Esophagus (tissue), 2 donors: Measurements from ENCODE around the gene SAPCD1. TPM values are rescaled to one million over a fixed set of nuclear protein-coding genes. Genes with fewer than 3 reads are reported as not detected.

Source experiments
- H3K27ac ChIP-seq, 2 donors: one replicate each; pipeline ENCODE4 v1.5.1; 2013; ENCODE audit warnings: low read depth in 2 of 2, mild to moderate bottlenecking in 2 of 2, inconsistent platforms in 1 of 2, low read length in 1 of 2, moderate library complexity in 1 of 2
- H3K27me3 ChIP-seq, 2 donors: one replicate each; pipeline ENCODE4 v1.6.1; 2013; ENCODE audit warnings: low read length in 2 of 2, control low read depth in 1 of 2, mild to moderate bottlenecking in 1 of 2; ENCODE audit not compliant: insufficient read depth in 2 of 2, control insufficient read depth in 1 of 2
- H3K36me3 ChIP-seq, 2 donors: one replicate each; pipeline ENCODE4 v1.6.1; 2013; ENCODE audit warnings: low read length in 1 of 2; ENCODE audit not compliant: control insufficient read depth in 2 of 2, insufficient read depth in 2 of 2
- H3K4me1 ChIP-seq, 2 donors: one replicate each; pipeline ENCODE4 v1.6.1; 2013; ENCODE audit warnings: low read length in 1 of 2; ENCODE audit not compliant: control insufficient read depth in 2 of 2, insufficient read depth in 2 of 2
- H3K4me3 ChIP-seq, 2 donors: one replicate each; pipeline ENCODE4 v1.5.1; 2013; ENCODE audit warnings: low read length in 2 of 2, mild to moderate bottlenecking in 2 of 2, low read depth in 1 of 2, moderate library complexity in 1 of 2
- H3K9me3 ChIP-seq, 2 donors: one replicate each; pipeline ENCODE4 v1.6.1; 2013; ENCODE audit warnings: mild to moderate bottlenecking in 2 of 2, low read depth in 1 of 2, low read length in 1 of 2, moderate library complexity in 1 of 2; ENCODE audit not compliant: control insufficient read depth in 2 of 2, insufficient read depth in 1 of 2
- WGBS, 2 donors: extraction: QIAGEN DNeasy Blood & Tissue Kit; methylation state at CpG; one replicate each; pipeline ENCODE4 v1.1.7; 2013; 5-methylcytosine and 5-hydroxymethylcytosine counted together
- polyA plus RNA-seq, 2 donors: library from polyadenylated mRNA; stranded (reverse); fragments of 200-250 nt; gene quantifications; one replicate each; pipeline ENCODE4 v1.2.3, GENCODE V29; 2013
- donor health status: healthy with polysubstance abuse.
- donor health status: Bipolar disorder and iron deficiency.

Gene SAPCD1
- polyA plus RNA-seq, 2 donors: 2.3 to 7.6 TPM

- no peak overlapping the region for H3K27ac ChIP-seq
- WGBS, 2 donors: 79 to 82% methylated on average over 32 of the region's 32 CpGs
Measured at GRCh38 chr6:31775633-31776484, 13.4 kb downstream of the SAPCD1 start.

DNA sequence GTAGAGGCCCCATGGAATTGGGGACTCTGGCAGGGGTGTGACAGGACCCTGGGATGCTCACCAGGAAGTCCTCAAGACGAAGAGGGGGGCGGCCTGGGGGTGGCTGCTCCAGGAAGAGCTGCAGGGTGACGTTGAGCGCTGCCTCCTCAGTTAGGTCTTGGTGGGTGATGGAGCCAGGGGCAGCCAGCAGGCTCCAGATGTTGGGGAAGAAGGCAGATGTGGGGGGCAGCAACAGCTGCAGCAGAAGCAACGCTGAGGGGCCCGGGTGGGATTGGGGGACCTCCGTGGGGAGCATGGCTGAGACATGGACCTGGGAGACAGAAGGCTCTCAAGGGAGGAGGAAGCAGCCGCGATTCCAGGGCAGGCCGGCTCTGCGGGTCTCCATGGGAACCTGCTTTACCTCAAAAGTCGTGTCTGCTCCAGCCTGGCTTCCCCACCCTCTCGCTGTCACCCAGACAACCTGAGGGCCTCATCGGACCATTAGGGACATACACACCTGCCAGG lies 14.1 kb downstream of the SAPCD1 start:
- Histone ChIP-seq H3K4me3 (no peak overlapping the region), H3K27ac (peak overlapping the region in 1 of 2 donors; percentile 76)

More at GRCh38 chr6:31775633-31776484, 13.4 kb downstream of the SAPCD1 start:
- Histone ChIP-seq H3K36me3 (peaks cover 7 to 25% of the 10 kb centered on the region in 2 donors), H3K9me3 (no peaks in the 10 kb centered on the region), H3K4me3 (no peak overlapping the region), H3K4me1 (peaks cover 6 to 9% of the 10 kb centered on the region in 2 donors), H3K27me3 (no peaks in the 10 kb centered on the region)

GRCh38 chr6:31776989-31777666 lies 14.7 kb downstream of the SAPCD1 start, which contains the start of gene VWA7:
Gene VWA7, minus strand, starts transcription at chr6:31777328. Its CDS starts 549 bp downstream, at chr6:31776779.
- Histone ChIP-seq H3K36me3 (peaks cover 8 to 38% of the 10 kb centered on the region in 2 donors), H3K4me1 (peaks cover 6 to 9% of the 10 kb centered on the region in 2 donors), H3K27ac (peak within 1 kb of the TSS in 1 of 2 donors; percentile 76), H3K9me3 (no peaks in the 10 kb centered on the region), H3K4me3 (no peak within 1 kb of the TSS), H3K27me3 (no peaks in the 10 kb centered on the region)
- WGBS, 2 donors: 12 to 13% methylated on average over 15 of the region's 15 CpGs

More for the DNA sequence above, 14.1 kb downstream of the SAPCD1 start:
- H3K9me3 ChIP-seq: no peaks in the 10 kb centered on the region
- 27 to 34% methylated on average over 13 to 14 of the region's 14 CpGs for WGBS, 2 donors
- H3K4me1 ChIP-seq: peaks cover 6 to 9% of the 10 kb centered on the region in 2 donors
- H3K36me3 ChIP-seq: peaks cover 8 to 32% of the 10 kb centered on the region in 2 donors
- H3K27me3 ChIP-seq: no peaks in the 10 kb centered on the region

DNA sequence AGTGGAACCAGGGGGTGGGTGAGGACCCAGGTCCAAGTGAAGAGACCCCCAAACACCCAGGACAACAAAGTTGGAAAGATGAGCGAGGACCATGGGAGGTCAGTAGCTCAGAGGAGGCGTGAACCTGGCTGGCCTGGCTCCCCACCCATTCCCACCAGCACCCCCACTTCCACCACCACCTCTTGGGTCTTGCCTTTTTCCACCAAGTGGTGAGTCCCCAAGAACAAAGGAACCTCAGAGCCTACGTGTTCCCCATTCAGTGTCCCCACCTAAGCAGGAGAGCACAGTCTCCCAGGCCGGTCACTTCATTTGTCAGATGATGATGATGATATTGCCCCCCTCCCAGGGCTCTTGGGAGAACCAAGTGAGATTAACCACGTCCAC lies 15.2 kb downstream of the SAPCD1 start:
- no peak overlapping the region for H3K4me3 ChIP-seq
- WGBS, 2 donors: 85 to 92% methylated on average over 5 of the region's 5 CpGs
- H3K27me3 ChIP-seq: no peaks in the 10 kb centered on the region
- peak overlapping the region in 1 of 2 donors; percentile 76 for H3K27ac ChIP-seq
- H3K9me3 ChIP-seq: no peaks in the 10 kb centered on the region
- peaks cover 6 to 9% of the 10 kb centered on the region in 2 donors for H3K4me1 ChIP-seq
- H3K36me3 ChIP-seq: peaks cover 8 to 42% of the 10 kb centered on the region in 2 donors

- WGBS, 2 donors: 96 to 97% methylated on average over 5 of the region's 5 CpGs
Measured at GRCh38 chr6:31778193-31778592, 15.7 kb downstream of the SAPCD1 start.

DNA sequence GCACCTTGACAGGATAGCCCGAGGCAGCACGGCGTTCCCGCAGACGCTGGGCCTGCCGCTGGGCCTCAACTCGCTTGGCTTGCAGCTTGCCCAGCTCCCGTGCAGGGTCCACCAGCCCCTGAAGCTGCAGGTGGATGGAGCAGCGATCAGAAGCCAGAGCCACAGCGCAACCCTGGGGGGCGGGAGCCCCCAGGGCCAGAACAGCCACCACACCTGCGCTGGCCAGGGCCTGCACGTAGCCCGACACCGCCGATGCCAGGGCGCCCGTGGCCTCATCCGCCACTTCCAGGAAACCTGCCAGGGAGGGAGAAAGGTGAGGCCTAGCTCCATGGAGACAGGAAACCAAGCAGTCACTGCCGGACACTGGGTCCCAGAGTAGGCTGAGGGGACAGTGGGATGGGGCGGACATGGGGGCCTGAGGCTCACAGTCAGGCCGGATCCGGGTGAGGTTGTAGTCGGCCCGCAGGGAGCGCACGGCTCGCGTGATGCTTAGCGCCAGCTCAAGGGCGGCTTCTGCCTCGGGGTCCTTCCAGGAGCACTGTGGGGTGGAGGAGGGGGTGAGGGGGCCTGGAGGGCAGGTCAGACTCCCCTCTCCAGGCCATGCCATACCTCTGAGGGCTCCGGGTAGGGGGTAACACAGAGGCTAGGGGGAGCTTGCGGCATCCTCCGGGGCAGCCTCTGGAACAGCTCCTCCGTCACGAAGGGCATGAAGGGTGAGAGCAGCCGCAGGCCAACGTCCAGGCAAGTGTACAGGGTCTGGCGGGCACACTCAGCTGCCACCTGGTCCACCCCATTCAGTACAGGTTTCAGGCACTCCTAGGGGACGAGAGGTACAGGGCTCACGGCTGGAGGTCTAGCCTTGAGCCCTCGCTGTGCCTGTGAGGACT lies 16.8 kb downstream of the SAPCD1 start:
- Histone ChIP-seq H3K36me3 (peaks cover 8 to 49% of the 10 kb centered on the region in 2 donors), H3K4me1 (peaks cover 6 to 9% of the 10 kb centered on the region in 2 donors), H3K9me3 (no peaks in the 10 kb centered on the region), H3K27ac (no peak overlapping the region), H3K4me3 (no peak overlapping the region), H3K27me3 (no peaks in the 10 kb centered on the region)
- 83 to 86% methylated on average over 36 to 43 of the region's 43 CpGs for WGBS, 2 donors

More at GRCh38 chr6:31778193-31778592, 15.7 kb downstream of the SAPCD1 start:
- Histone ChIP-seq H3K9me3 (no peaks in the 10 kb centered on the region), H3K27ac (no peak overlapping the region), H3K4me3 (no peak overlapping the region), H3K36me3 (peaks cover 8 to 45% of the 10 kb centered on the region in 2 donors), H3K4me1 (peaks cover 6 to 9% of the 10 kb centered on the region in 2 donors), H3K27me3 (no peaks in the 10 kb centered on the region)

GRCh38 chr6:31779908-31780307 lies 17.5 kb downstream of the SAPCD1 start:
- no peak overlapping the region for H3K4me3 ChIP-seq
- no peak overlapping the region for H3K27ac ChIP-seq
- no peaks in the 10 kb centered on the region for H3K27me3 ChIP-seq
- peaks cover 6 to 9% of the 10 kb centered on the region in 2 donors for H3K4me1 ChIP-seq
- WGBS, 2 donors: 94 to 95% methylated on average over 10 of the region's 10 CpGs
- H3K9me3 ChIP-seq: no peaks in the 10 kb centered on the region
- peaks cover 8 to 56% of the 10 kb centered on the region in 2 donors for H3K36me3 ChIP-seq

GRCh38 chr6:31780507-31781243 lies 18.2 kb downstream of the SAPCD1 start:
- 87% methylated on average over 20 of the region's 20 CpGs for WGBS, 2 donors
- peaks cover 8 to 63% of the 10 kb centered on the region in 2 donors for H3K36me3 ChIP-seq
- no peak overlapping the region for H3K4me3 ChIP-seq
- peaks cover 6% of the 10 kb centered on the region in 2 donors for H3K4me1 ChIP-seq
- H3K27me3 ChIP-seq: no peaks in the 10 kb centered on the region
- H3K27ac ChIP-seq: no peak overlapping the region
- H3K9me3 ChIP-seq: no peaks in the 10 kb centered on the region
